Loucy (cell line): Measurements from ENCODE around the gene HOXD11.

Experiments used
- H2AFZ ChIP-seq: fragments of 200-600 bp; sonication (generic); 2 replicates; pipeline ENCODE4 v1.6.0; 2016; ENCODE audit warnings: antibody characterized with exemption, mild to moderate bottlenecking, low read length, moderate library complexity
- H3F3A ChIP-seq: fragments of 200-600 bp; 2 replicates; pipeline ENCODE4 v1.6.0; 2016; ENCODE audit warnings: antibody characterized with exemption, low read depth, mild to moderate bottlenecking
- H3K27me3 ChIP-seq: fragments of 200-600 bp; sonication (generic); 2 replicates; pipeline ENCODE4 v1.6.1; 2014; ENCODE audit warnings: low read length, mild to moderate bottlenecking; ENCODE audit not compliant: insufficient read depth, poor library complexity, severe bottlenecking
- H3K36me3 ChIP-seq: fragments of 200-600 bp; sonication (generic); 2 replicates; pipeline ENCODE4 v1.6.1; 2016; ENCODE audit warnings: low read length; ENCODE audit not compliant: insufficient read depth
- H3K4me1 ChIP-seq: fragments of 200-600 bp; sonication (generic); 2 replicates; pipeline ENCODE4 v1.5.1; 2014; ENCODE audit warnings: low read length, mild to moderate bottlenecking; ENCODE audit not compliant: insufficient read depth, poor library complexity, severe bottlenecking
- H3K4me2 ChIP-seq: fragments of 200-600 bp; sonication (generic); 2 replicates; pipeline ENCODE4 v1.6.0; 2014; ENCODE audit warnings: antibody characterized with exemption, low read length, low read depth, mild to moderate bottlenecking; ENCODE audit not compliant: poor library complexity, severe bottlenecking
- H3K4me3 ChIP-seq: fragments of 200-600 bp; sonication (generic); 2 replicates; pipeline ENCODE4 v1.5.1; 2014; ENCODE audit warnings: low read length, mild to moderate bottlenecking, mixed read lengths; ENCODE audit not compliant: poor library complexity, severe bottlenecking
- H3K79me2 ChIP-seq: fragments of 200-600 bp; sonication (generic); 2 replicates; pipeline ENCODE4 v1.6.1; 2014; ENCODE audit warnings: low read length; ENCODE audit not compliant: insufficient read depth
- H3K9ac ChIP-seq: fragments of 200-600 bp; sonication (generic); 2 replicates; pipeline ENCODE4 v1.6.0; 2014; ENCODE audit warnings: mild to moderate bottlenecking, low read depth, low read length, moderate library complexity; ENCODE audit not compliant: poor library complexity, severe bottlenecking
- H3K9me2 ChIP-seq: fragments of 200-600 bp; sonication (generic); replicated peaks from 2 replicates; pipeline ENCODE4 v1.6.1; 2016; ENCODE audit warnings: low read depth, low read length, mixed read lengths
- H3K9me3 ChIP-seq: fragments of 200-600 bp; sonication (generic); 2 replicates; pipeline ENCODE4 v1.6.1; 2014; ENCODE audit warnings: mild to moderate bottlenecking, antibody characterized with exemption, low read length, low read depth; ENCODE audit not compliant: insufficient read depth
- H4K20me1 ChIP-seq: fragments of 200-600 bp; sonication (generic); 2 replicates; pipeline ENCODE4 v1.6.0; 2014; ENCODE audit warnings: antibody characterized with exemption, low read length, mild to moderate bottlenecking; ENCODE audit not compliant: insufficient read depth, poor library complexity, severe bottlenecking
- EZH2phosphoT487 ChIP-seq: fragments of 200-600 bp; IDR thresholded peaks from 2 replicates; pipeline ENCODE4 v1.6.1; 2018; ENCODE audit warnings: antibody characterized with exemption, mild to moderate bottlenecking, moderate library complexity, borderline replicate concordance
- TF ChIP-seq, protein P1 (sequence below): fragments of 200-600 bp; sonication (generic); conservative IDR thresholded peaks from 2 replicates; pipeline ENCODE4 v1.5.1; 2014; ENCODE audit warnings: mild to moderate bottlenecking, antibody characterized with exemption, low read length

The HOXD11 gene

DNA sequence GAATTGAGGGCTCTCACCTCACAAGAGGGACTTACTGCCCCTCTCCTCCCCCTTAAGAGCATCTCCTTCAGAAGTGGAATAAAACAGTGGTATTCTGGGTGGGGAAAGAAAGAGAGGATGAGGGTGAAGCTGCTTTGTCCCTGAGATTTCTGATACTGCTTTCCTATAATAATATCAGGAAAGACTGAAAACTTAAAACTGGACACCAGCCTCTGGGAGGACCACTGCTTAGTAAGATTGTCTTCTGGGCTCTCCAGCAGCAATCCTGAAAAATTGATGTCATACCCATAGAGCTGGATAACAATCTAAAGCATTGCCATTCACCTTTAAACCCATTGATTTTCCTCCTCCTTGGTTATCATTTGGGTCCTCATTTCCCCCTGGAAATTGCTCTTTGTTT is 39.6 kb downstream of the HOXD11 start:
- Histone ChIP-seq H3K79me2 (no peaks in the 10 kb centered on the region), H3K36me3 (no peaks in the 10 kb centered on the region), H2AFZ (no peak overlapping the region), H3K4me2 (no peak overlapping the region), H3F3A (no peaks in the 10 kb centered on the region), H3K9ac (no peak overlapping the region), H4K20me1 (no peaks in the 10 kb centered on the region), H3K4me3 (no peak overlapping the region), H3K27me3 (no peaks in the 10 kb centered on the region), H3K9me3 (no peaks in the 10 kb centered on the region), H3K9me2 (no peaks in the 10 kb centered on the region), H3K4me1 (no peaks in the 10 kb centered on the region)
- TF ChIP-seq, protein P1, sequence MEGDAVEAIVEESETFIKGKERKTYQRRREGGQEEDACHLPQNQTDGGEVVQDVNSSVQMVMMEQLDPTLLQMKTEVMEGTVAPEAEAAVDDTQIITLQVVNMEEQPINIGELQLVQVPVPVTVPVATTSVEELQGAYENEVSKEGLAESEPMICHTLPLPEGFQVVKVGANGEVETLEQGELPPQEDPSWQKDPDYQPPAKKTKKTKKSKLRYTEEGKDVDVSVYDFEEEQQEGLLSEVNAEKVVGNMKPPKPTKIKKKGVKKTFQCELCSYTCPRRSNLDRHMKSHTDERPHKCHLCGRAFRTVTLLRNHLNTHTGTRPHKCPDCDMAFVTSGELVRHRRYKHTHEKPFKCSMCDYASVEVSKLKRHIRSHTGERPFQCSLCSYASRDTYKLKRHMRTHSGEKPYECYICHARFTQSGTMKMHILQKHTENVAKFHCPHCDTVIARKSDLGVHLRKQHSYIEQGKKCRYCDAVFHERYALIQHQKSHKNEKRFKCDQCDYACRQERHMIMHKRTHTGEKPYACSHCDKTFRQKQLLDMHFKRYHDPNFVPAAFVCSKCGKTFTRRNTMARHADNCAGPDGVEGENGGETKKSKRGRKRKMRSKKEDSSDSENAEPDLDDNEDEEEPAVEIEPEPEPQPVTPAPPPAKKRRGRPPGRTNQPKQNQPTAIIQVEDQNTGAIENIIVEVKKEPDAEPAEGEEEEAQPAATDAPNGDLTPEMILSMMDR, result no peak
- TF ChIP-seq EZH2phosphoT487, result no peak

DNA sequence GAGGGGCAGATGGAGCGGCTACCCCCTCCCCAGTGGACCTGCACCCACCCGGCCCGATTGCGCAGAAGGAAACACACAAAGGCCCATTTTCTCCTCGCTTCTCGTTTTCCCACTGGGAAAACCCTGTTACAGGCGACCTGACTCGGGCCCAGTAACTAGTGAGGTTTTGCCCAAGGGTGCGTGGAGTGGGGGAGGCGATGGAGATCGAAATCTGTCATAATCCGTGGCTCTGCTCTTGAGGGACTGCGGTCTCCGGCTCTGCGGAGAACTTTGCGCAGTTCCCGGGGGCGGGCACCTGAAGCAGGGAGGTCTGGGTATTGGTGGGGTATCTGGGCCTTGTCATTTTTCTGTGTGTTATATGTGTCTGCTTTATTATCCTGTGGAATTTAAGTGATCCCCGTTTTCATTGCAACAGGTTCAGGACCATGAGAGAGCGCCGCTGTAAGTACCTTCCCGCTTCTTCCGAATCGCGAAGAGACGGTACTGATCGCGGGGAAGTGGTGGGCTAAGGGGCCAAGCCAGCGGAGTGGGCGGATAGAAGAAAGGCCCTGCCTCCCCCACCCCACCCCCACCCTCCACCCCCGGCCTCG is 40.2 kb downstream of the HOXD11 start:
- Histone ChIP-seq H3K4me1 (no peaks in the 10 kb centered on the region), H3K9ac (no peak overlapping the region), H3K27me3 (no peaks in the 10 kb centered on the region), H3F3A (no peaks in the 10 kb centered on the region), H3K9me2 (no peaks in the 10 kb centered on the region), H3K36me3 (no peaks in the 10 kb centered on the region), H2AFZ (no peak overlapping the region), H3K4me3 (no peak overlapping the region), H3K79me2 (no peaks in the 10 kb centered on the region), H3K4me2 (no peak overlapping the region), H3K9me3 (no peaks in the 10 kb centered on the region), H4K20me1 (no peaks in the 10 kb centered on the region)
- TF ChIP-seq, protein P1, result no peak
- TF ChIP-seq EZH2phosphoT487, result no peak

DNA sequence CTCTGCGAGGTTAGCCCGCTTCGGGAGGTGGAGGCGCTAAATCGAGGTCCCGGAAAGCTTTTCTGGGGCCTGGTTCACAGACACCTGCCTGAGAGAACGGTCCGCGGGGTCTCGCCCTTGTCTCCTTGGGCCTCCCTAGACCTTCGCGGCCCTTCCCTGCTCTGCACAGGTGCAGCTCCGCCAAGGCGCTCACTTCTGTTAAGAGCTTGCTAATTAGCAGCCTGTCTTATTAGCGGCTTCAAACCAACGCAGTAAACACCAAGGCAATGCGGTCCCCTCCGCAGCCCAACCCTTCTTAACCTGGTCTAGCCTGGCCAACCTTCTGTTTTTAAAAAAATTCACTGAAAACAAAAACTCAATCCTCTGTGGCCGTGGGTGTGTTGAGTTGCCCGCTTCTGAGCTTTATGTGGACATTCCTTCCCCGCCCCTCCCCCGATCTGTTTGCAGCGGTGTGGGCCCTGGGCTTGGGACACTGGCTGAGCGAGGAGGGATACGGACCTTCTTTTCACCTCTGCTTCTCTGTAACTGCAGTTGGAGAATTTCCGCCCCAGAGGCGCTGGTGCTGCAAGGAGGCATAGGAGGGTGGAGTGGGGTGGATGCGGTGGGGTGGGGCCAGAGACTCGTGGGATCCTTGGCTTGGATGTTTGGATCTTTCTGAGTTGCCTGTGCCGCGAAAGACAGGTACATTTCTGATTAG is 40.9 kb downstream of the HOXD11 start:
- H3K79me2 ChIP-seq, result no peaks in the 10 kb centered on the region
- no peak overlapping the region for H3K4me3 ChIP-seq
- H3K9me2 ChIP-seq, result no peaks in the 10 kb centered on the region
- no peak overlapping the region for H3K9ac ChIP-seq
- no peak overlapping the region for H2AFZ ChIP-seq
- no peaks in the 10 kb centered on the region for H3K36me3 ChIP-seq
- TF ChIP-seq, protein P1, result no peak
- no peak for TF ChIP-seq EZH2phosphoT487
- H3K4me1 ChIP-seq, result no peaks in the 10 kb centered on the region
- H3F3A ChIP-seq, result no peaks in the 10 kb centered on the region
- H3K9me3 ChIP-seq, result no peaks in the 10 kb centered on the region
- H3K4me2 ChIP-seq, result no peak overlapping the region
- no peaks in the 10 kb centered on the region for H3K27me3 ChIP-seq
- H4K20me1 ChIP-seq, result no peaks in the 10 kb centered on the region
